Endometrial microvascular endothelial cells (primary cell): ENCODE data around the gene MYO3A. TPM values are rescaled to one million over a fixed set of nuclear protein-coding genes. Genes with fewer than 3 reads are reported as not detected.

Experiments used
- in situ Hi-C: cut with HindIII; loops from 2 replicates; pipeline ENCODE4 v1.10.0; 2017; ENCODE audit warnings: low sequenced_read_pairs, low pct_unique_long_range_greater_than_20kb; ENCODE audit errors: inconsistent ontology term
- total RNA-seq: library from RNA; depleted of rRNA; stranded (reverse); fragments of >200 nt; gene quantifications from one replicate; pipeline ENCODE4 v1.2.3, GENCODE V29; 2015; ENCODE audit errors: inconsistent ontology term

Gene MYO3A
- not detected for total RNA-seq

GRCh38 chr10:25933653-25934608 is at the start of gene MYO3A:
Gene MYO3A (plus strand): TSS chr10:25934229. CDS start chr10:25952111, 17,882 bp downstream.
- in situ Hi-C loops = no loop called here

- in situ Hi-C loops = no loop called here
Measured at GRCh38 chr10:25888627-25889026, 45.4 kb upstream of the MYO3A start.

GRCh38 chr10:25890995-25891394 is 43.0 kb upstream of the MYO3A start:
- in situ Hi-C loops = no loop called here

- in situ Hi-C loops = no loop called here
Measured at GRCh38 chr10:25895856-25896255, 38.2 kb upstream of the MYO3A start.

GRCh38 chr10:25896421-25896820 is 37.6 kb upstream of the MYO3A start:
- in situ Hi-C loops = no loop called here

GRCh38 chr10:25899304-25899703 is 34.7 kb upstream of the MYO3A start:
- in situ Hi-C loops = no loop called here

- in situ Hi-C loops = no loop called here
Measured at GRCh38 chr10:25901199-25901598, 32.8 kb upstream of the MYO3A start.

GRCh38 chr10:25902002-25902401 is 32.0 kb upstream of the MYO3A start:
- in situ Hi-C loops = no loop called here

GRCh38 chr10:25907261-25907660 is 26.8 kb upstream of the MYO3A start:
- in situ Hi-C loops = no loop called here

- in situ Hi-C loops = no loop called here
Measured at GRCh38 chr10:25912866-25913265, 21.2 kb upstream of the MYO3A start.

GRCh38 chr10:25914776-25915175 is 19.3 kb upstream of the MYO3A start:
- in situ Hi-C loops = no loop called here

- in situ Hi-C loops = no loop called here
Measured at GRCh38 chr10:25934621-25935139, 651 bp downstream of the MYO3A start.

- in situ Hi-C loops = no loop called here
Measured at GRCh38 chr10:25938405-25938804, 4.4 kb downstream of the MYO3A start.

- in situ Hi-C loops = no loop called here
Measured at GRCh38 chr10:25944771-25945170, 10.7 kb downstream of the MYO3A start.

GRCh38 chr10:25952857-25953256 is 18.8 kb downstream of the MYO3A start:
- in situ Hi-C loops = no loop called here

GRCh38 chr10:25954851-25955250 is 20.8 kb downstream of the MYO3A start:
- in situ Hi-C loops = no loop called here

- in situ Hi-C loops = no loop called here
Measured at GRCh38 chr10:25959540-25960232, 25.7 kb downstream of the MYO3A start.

GRCh38 chr10:25965584-25965983 is 31.6 kb downstream of the MYO3A start:
- in situ Hi-C loops = no loop called here

GRCh38 chr10:25966844-25967243 is 32.8 kb downstream of the MYO3A start:
- in situ Hi-C loops = no loop called here

GRCh38 chr10:25972631-25973030 is 38.6 kb downstream of the MYO3A start:
- in situ Hi-C loops = no loop called here
